ENCODE results near the gene TACR1. TPM values are rescaled to one million over a fixed set of nuclear protein-coding genes. Genes with fewer than 3 reads are reported as not detected.

Gene TACR1
- total and polyA plus RNA-seq, 2 of the 13 experiments (the other 11 are each of a cell fraction or from before 2014, with no cell fraction given): not detected

- TF ChIP-seq, protein P1, sequence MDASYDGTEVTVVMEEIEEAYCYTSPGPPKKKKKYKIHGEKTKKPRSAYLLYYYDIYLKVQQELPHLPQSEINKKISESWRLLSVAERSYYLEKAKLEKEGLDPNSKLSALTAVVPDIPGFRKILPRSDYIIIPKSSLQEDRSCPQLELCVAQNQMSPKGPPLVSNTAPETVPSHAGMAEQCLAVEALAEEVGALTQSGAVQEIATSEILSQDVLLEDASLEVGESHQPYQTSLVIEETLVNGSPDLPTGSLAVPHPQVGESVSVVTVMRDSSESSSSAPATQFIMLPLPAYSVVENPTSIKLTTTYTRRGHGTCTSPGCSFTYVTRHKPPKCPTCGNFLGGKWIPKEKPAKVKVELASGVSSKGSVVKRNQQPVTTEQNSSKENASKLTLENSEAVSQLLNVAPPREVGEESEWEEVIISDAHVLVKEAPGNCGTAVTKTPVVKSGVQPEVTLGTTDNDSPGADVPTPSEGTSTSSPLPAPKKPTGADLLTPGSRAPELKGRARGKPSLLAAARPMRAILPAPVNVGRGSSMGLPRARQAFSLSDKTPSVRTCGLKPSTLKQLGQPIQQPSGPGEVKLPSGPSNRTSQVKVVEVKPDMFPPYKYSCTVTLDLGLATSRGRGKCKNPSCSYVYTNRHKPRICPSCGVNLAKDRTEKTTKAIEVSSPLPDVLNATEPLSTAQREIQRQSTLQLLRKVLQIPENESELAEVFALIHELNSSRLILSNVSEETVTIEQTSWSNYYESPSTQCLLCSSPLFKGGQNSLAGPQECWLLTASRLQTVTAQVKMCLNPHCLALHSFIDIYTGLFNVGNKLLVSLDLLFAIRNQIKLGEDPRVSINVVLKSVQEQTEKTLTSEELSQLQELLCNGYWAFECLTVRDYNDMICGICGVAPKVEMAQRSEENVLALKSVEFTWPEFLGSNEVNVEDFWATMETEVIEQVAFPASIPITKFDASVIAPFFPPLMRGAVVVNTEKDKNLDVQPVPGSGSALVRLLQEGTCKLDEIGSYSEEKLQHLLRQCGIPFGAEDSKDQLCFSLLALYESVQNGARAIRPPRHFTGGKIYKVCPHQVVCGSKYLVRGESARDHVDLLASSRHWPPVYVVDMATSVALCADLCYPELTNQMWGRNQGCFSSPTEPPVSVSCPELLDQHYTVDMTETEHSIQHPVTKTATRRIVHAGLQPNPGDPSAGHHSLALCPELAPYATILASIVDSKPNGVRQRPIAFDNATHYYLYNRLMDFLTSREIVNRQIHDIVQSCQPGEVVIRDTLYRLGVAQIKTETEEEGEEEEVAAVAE (CRISPR knock-in tag; IDR thresholded peaks at IDR 0.05; ENCODE audit: borderline replicate concordance): 0 out of 2 replicates have a peak, but pooled peaks have one; percentile 80
- TF ChIP-seq HNF1A (IDR thresholded peaks at IDR 0.05; ENCODE audit: low read depth): peak; percentile 42; the same call in 1 of the 2 replicates
- TF ChIP-seq HNF1A (CRISPR knock-in tag; IDR thresholded peaks at IDR 0.05; ENCODE audit: borderline replicate concordance): peak; percentile 63; the same call in 1 of the 2 replicates
- no peak for TF ChIP-seq SRY (CRISPR knock-in tag; IDR thresholded peaks at IDR 0.05)
- TF ChIP-seq SRSF1 (optimal IDR thresholded peaks at IDR 0.05; ENCODE audit: low read depth, low read length): no peak
- TF ChIP-seq PHF8 (CRISPR knock-in tag; IDR thresholded peaks at IDR 0.05): no peak
- TF ChIP-seq REST (IDR thresholded peaks at IDR 0.05; ENCODE audit: borderline replicate concordance in 1 of 2, low read depth in 1 of 2, low read length in 2 of 2): no peak
- no peak for TF ChIP-seq ZBTB2 (CRISPR knock-in tag; IDR thresholded peaks at IDR 0.05; ENCODE audit: low read depth)
- TF ChIP-seq JUN (CRISPR knock-in tag; IDR thresholded peaks at IDR 0.05): peak; percentile 88; the same call in 1 of the 2 replicates
- TF ChIP-seq PAF1 (CRISPR knock-in tag; IDR thresholded peaks at IDR 0.05): no peak
- no peak for TF ChIP-seq TP53 (CRISPR knock-in tag; conservative IDR thresholded peaks at IDR 0.05)
- TF ChIP-seq RCOR2 (CRISPR knock-in tag; IDR thresholded peaks at IDR 0.05): peak; percentile 95
- TF ChIP-seq CCAR2 (optimal IDR thresholded peaks at IDR 0.05; ENCODE audit: low read depth, low read length): peak; percentile 45
- no peak for TF ChIP-seq ZNF891 (CRISPR knock-in tag; IDR thresholded peaks at IDR 0.05)
Observed at GRCh38 chr2:75153221-75153620, 46.1 kb downstream of the TACR1 start (continued).
